OCI-M2 (cell line): ENCODE results near the gene EXOSC7.
"Not testable (repeated sequence)": the region's sequence is repeated elsewhere in the genome, so short reads cannot be mapped to it uniquely, and the experiment has no call there.

Experiments
- DNase-seq: peaks from one replicate; lab custom pipeline; 2025; ENCODE audit not compliant: unreplicated experiment; lab: John Stamatoyannopoulos, UW

The EXOSC7 gene

DNA sequence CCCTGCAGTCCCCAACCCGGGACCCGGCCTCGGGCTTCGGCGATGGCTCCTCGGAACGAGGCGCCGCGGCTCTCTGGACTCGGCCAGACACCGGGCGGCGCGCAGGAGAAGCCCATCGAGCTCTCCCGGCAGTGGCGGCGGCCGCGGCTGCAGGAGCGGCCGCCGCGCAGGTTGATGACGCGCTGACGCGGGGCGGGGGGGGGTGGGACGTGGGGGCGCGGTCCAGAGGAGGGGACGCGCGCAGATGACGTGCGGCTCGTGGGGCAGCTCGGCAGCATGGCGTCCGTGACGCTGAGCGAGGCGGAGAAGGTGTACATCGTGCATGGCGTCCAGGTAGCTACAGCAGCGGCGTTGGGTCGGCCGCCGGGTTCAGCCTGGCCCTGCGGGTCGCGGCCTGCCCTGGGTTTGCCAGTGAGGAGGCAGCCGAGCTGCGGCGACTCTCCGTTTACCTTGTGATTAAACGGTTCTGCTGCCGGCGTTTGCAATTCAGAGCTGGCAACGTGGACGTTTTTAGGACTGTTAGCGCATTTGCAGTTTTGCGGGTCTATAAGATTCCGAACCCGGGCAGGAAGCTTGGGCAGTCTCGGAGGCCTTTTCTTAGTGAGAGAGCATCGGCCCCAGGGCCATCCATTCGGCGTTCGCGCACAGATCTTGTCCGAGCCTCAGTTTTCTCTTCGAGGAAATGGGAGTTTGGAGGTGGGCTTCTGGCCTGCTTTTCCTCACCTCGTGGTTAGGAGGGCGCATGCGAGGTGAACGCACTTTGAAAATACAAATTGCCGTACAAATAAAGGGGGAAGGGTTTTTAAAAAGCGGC, at the start of gene EXOSC7, which contains the start of gene ZDHHC3:
Gene EXOSC7, plus strand, starts transcription at position 243 of the 814 bp plus-strand sequence. Its CDS starts 34 bp downstream, at position 277.
Gene ZDHHC3, minus strand, starts transcription at position 173 of the 814 bp plus-strand sequence. CDS start 16,738 bp downstream, outside the sequence.
- no peak for DNase-seq

DNA sequence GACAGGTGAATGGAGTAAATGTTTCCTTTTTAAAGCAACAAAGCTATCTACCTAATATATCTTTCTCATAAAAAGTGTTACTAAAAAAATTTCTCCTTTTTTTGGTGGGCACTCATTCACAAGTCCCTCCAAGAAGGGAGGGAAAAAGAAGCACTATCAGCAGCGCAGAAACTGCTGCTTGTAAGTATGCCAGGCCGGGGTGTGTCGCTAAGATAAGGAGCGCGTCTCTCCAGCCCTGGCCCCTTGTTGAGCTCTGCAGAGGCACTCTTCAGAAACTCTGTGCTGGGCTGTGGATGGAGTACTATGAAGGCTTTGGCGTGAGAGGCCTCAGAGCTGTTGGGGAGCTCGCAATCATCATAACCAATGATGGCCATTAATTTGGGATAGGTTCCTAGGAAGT, 49.1 kb upstream of the EXOSC7 start:
- DNase-seq: no peak

DNA sequence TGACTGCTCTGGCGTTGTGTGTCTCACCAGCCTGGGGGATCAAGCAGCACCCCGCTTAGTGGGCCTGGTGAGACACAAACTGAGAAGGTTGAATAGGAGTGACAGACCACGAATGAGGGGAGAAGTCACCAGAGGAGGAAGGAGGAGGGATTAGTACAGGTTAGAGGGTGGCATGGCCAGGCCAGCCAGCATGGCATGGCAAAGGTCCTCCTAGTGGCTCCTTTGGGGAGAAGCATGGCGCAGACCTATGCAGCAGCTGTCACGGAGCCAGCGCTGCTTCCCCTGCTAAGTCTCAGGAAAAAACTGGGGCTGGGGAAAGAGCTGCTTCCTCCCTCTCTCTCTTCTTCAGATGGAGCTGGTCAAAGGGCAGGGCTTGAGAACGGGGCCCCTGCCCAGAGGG, 48.7 kb upstream of the EXOSC7 start:
- DNase-seq: no peak

DNA sequence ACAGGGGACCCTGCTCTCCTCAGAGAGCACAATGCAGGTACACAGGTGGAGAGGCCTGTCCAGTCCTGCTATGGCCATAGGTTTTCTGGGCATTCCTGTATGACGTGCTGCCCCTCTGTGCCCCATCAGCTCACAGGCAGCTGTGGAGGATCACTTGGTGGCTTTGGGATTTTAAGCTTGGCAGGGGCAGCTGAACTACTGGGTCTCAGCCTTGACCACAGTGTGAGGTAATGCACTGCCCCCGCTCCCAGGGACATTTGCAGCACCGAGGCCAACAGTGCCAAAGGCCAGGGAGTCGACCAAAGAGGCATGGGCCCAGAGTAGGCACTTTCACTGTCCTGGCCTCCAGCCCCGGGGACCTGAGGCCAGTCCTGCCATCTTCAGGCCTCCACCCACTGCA, 46.3 kb upstream of the EXOSC7 start:
- no peak for DNase-seq

DNA sequence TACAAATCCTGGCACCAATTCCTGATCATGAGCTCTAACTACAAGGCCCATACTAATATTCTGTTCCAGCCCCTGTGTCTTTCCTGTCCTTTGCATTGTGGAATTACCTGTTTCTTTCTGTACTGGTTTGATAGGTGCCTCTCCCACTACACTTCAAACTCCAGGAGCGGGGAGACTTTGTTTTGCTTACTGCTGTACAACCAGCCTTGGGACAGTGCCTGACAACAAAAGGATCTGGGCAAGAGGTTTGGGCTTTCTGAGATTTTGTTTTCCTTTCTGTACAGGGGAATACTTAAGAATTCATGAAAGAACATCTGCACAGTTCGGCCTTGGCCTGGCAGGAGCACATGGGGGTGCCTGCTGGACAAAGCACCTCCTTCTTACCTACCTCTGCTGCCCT, 45.1 kb upstream of the EXOSC7 start:
- DNase-seq: no peak

DNA sequence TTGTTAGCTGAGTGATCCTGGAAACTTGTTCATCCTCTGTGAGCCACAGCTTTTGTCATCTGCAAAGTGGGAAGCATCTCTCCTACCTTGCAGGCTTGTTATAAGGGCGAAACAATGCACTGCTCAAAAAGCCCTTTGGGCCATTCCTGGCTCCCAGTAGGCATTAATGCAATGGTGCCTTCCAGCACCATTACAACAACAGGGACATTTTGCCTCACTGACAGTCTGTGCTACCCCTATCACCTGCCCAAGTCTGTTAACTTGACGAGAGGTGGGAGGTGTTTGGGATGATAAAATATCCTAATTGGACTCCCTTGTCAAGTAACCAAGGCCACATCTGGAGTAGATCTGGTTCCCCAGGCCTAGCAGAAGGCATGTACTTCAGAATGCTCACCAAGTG, 44.3 kb upstream of the EXOSC7 start:
- no peak for DNase-seq

DNA sequence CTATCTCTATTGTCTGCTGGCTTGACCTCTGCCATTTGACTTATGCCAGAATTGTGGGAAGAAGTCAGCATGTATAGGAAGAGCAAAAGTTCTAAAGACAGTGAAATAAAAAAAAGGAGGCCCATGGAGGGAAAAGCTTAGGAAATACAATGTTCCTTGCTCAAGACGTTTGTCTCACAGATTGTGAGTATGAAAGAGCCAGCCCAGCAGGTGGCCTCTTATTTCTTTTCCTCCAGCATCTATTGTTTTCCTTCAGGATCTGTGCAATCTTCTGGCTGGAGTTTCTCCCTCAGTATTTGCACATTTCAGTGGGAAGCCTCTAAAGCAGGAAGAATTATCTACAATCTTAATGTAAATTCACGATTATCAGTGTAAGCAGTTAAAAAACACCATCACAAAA, 43.8 kb upstream of the EXOSC7 start:
- DNase-seq: no peak

DNA sequence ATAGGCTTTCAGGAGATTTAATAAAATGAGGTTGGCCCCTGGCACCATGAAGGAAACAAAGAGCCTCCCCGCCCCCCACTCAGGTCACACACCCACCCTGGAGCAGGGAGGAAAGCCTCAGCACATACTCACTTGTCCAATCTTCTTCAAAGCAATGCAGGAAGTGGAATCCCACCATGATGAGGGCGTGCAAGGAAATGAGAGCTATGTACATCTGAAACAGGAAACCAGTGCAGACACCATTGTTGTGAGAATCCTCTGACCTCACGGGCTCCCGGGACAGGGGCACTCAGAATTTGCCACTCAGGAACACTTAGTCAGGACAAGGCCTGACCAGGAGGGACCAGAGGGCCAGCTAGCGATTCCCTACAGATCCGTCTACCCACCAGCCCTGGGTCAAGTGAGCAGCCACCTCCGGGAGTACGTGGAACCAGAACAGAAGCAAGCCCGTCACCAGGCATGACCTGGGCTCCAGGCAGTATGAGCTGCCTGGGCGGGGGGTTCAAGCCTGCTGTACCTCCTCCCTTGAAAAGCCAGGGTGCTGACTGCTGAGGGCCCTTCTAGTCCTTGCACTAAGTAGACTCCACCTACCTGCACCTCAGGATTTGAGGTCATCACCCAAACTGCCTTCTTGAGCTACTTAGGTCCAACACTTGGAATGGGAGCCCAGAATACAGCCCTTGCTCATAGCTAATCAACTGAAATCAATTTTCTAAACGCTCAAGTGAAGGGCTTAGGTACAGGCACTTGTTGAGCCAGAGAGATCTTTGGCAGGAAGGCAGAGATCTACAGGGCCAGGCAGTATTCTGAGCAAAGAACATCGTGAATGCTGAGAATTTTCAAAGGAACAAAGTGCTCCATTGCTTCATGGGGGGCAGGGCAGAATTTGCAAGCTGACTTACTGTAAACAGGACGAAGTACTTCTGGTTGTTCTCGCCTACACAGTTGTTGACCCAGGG, 42.8 kb upstream of the EXOSC7 start:
- no peak for DNase-seq

DNA sequence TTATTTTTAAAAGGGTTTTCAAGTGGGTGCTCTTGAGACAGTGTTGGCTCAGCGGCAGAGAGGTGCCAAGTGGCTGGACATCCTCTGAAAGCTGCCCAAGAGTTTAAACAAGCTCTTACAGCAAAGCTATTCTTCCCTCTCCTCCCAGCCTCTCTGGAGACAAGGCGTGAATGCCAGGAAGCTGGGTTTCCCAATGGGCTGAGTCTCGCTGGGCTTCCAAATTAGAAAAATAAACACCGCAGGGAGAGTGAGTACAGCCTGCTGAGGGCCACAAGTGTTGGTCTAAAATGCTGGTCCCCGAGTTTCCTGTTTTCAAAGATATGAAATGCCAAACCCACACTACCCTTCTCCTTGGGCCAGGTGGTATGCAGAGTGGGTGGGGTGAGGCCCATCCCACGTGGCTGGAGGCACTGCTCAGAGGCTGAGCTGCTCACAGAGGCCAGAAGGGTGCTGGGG, 36.4 kb upstream of the EXOSC7 start:
- no peak for DNase-seq

DNA sequence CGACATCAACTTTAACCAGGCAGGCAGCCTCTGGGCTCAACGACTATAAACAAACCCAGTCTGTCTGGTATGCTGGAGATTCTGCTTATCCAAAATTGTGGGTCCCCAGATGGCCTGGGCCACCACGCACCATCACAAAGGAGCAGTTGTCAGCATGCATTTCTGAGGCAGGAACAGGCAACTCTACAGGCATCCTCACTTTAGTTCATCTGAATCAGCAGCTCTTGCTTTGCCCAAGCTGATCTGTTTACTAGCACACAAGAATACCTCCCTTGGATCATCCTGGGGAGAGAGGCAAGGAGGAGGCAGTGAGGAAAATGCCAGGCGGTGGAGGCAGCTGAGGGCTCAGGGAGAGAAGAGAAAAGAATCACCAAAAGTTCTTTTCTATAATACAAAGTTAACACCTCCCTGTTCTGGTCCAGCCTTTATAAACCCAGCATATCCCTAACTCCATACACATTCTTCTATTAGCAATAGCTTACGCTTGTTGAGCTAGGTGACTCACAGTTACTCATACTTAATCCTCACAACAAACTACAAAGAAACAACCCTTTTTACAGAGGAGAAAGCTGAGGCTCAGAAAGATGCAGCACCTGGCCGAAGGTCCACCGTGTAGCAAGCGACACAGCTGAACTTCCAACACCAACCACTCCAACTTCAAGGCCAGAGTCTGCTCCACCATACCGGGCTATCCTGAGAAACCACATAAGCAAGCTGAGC, 33.7 kb upstream of the EXOSC7 start:
- no peak for DNase-seq

DNA sequence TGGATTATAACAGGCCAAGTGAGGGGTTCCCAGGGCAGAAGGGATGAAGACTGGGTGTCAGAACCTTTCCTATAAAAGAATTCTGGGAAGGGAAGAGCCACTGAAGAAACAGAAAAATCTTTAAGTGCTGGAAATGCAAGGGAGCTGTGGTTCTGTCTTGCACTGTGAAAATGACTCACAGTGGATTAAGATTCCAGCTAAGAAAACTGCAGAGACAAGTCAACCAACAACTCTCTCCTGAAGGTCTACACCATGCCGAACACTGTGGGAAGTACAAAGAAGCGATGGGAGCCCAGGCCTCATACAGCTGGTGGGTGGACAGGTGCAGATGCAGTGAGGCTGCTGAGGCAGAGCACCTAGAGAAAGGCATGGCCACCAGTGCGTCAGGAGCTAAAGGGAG, 27.8 kb upstream of the EXOSC7 start:
- DNase-seq: no peak

DNA sequence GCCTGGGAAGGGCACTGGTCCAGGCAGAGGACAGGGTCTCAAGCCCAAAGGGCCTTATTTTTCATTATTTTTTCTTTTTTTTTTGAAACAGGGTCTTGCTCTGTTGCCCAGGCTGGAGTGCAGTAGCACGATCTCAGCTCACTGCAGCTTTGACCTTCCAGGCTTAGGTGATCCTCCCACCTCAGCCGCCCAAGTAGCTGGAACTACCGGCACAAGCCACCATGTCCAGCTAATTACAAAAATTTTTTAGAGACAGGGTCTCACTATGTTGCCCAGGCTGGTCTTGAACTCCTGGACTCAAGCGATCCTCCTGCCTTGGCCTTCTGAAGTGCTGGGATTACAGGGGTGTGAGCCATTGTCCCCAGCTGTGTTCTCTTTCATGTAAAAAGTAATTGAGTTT, 26.3 kb upstream of the EXOSC7 start:
- DNase-seq: not testable (repeated sequence)

DNA sequence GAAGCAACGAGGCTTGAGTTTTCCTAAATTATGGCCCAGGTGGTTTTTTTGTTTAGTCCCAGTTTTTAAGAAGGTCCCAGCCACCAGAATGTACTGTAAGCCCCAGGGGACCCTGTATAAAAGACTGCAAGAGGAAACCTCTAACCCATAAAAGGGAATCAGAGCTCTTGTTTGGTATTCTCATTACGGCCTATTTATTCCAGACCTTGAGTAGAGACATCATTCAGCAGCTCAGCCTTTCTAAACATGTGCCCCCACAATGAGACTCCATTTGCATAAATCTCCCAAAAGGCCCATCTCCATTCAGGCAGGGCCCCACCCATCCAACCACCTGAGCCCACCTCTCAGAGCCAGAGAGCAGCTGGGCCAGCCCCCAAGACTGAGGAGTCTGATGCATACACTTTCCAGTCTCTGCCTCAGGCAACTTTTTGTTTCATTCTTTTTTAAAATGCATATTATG, 25.7 kb upstream of the EXOSC7 start:
- no peak for DNase-seq

DNA sequence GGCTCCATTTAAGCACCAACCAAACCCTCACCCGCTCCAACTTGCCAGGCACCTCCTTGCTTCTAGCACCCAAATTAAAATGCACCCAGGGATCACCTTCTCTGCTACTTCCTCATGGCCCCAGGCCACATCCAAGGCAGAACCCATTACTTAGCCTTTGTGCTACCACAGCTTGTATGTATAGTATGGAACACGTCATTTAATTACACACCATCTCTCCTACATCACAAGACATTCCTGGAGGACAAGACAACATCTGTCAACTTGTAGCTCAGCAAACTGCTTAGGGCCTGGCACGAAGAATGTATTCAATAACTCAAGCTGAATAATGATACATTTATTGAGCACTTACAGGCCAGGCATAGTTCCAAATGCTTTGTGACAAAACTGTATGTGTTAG, 23.4 kb upstream of the EXOSC7 start:
- no peak for DNase-seq

DNA sequence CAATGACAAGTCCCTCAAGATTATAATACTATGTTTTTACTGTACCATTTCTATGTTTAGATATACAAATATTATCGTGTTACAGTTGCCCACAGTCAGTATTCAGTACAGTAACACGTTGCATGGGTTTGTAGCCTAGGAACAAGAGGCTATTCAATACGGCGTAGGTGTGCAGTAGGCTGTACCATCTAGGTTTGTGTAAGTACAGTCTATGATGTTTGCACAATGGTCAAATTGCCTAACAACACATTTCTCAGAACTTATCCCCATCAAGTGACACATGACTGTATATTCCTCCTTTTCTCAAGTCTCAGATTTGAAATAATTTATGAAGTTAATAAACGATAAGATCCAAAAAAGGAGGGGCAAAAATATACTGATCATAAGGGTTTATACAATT, 21.7 kb upstream of the EXOSC7 start:
- no peak for DNase-seq

DNA sequence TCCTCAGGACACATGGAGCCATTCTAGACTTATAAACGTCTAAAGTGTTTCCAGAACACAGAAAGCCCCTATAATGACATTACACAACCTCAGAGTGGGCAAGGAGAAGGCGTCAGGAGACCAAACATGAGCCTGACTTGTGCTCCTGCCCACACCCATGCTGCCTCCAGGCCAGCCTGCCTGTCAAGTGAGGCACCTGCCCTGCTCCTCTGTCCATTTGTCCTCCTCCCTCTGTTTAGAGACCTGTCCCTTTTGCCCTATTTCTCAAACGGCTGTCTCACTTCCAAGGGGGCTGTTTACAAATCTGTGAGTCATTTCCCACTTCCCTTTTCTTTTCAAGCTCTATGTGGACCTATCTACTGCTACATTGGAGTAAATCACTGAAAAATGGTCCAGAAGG, 21.1 kb upstream of the EXOSC7 start:
- DNase-seq: no peak

DNA sequence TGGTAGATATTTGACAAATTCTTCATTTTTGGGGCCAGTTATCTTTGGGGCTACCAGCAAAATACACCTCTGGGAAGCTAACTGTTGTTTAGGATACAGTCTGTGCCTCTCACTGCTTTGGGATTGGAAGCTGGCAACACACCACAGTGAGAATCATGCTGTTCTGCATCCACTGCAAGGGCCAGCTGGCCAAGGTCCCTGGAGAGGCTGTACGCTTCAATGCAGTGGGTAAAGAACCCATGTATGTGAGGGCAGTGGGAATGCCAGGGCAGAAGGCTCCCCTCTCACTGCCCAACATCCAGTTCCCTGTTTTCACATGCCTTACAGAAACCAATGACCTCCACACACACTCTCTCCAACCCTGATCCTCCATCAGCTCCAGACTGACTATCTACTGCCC, 20.1 kb upstream of the EXOSC7 start:
- DNase-seq: no peak

DNA sequence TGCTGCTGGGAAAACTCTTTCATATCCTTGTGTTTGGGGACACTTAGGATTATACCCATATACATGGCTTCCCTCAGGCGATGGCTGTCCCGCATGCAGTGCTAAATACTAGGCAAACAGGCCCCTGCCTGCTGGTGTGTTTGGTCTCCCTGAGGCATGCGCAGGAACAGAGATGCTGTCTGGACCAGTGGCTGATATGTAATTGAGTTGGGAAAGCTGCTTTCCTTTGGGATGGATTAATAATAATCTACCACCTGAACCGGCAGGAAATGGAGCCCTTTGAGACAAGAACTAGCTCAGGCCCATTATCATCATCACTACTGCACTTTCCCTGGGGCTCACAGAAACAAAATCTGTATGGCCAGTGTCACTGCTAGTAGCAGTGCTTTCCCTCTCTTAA, 18.1 kb upstream of the EXOSC7 start:
- no peak for DNase-seq

DNA sequence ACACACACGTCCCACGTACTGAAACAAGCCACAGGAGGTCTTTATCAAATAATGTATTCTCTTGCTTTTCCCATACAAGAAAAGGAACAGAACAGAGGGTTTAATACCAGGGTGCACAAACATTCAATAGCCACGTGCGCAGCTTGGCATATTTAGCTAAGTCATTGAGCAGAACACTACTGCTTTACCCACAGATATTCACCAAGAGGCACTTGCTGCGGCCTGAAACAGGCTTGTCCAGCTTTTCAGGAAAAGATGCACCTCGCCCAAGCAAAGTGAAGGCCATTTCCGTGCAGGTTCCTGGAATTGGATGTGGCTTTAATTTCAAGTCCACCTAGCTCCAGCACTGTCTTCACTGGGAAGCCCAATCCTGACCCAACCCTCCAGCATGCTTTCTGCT, 17.7 kb upstream of the EXOSC7 start:
- no peak for DNase-seq

DNA sequence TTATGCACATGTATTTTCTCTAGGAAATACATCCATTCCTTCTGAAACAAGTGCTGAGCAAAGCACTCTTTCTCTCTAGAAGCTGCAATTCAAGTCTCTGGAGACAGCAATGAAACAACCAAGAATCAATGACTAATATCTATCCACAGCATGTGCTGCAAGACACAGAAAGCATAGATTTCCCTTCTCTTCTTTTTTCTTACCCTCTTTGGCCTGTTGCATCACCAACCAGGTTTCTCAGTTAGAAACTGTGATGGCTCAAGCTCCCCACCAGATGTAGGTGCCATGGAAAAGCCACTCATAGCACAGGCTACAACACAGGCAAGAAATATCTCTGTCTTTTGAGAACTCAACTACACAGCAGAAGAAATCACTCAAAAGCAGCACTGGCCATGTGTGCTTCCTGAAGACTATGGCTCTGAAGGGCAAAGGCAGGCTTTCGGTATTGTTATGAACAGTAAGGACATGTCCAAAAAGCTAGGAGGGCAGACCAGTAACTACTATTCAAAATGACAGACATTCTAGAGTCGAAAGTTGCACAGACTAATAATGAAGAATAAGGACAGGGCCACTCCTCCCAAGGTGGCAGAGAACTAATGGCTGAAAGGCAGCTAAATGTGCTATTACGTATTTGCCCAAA, 15.5 kb upstream of the EXOSC7 start:
- DNase-seq: no peak

DNA sequence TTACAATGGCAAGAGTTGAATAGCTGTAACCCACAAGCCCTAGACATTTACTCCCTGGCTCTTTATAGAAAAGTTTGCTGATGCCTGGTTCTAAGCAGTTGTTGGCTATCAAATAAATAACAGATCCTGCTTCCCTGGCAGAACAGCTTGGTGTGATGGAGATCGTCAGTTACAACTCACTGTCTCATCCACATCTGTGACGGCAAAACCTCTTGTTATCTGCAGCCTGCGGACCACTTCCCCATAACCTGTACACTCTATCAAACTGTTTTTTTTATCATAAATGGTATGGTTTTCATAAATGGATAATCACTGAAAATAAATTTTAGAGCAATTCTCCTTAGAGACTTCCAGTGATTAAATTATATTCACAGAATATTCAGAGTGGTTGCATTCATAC, 14.2 kb upstream of the EXOSC7 start:
- no peak for DNase-seq
